Measurements from ENCODE around the gene ASB4.
A peak's percentile ranks its signal among the peaks of the same experiment; 100 is the strongest.
"Not testable (repeated sequence)": the region's sequence is repeated elsewhere in the genome, so short reads cannot be mapped to it uniquely, and the experiment has no call there.

The ASB4 gene

DNA sequence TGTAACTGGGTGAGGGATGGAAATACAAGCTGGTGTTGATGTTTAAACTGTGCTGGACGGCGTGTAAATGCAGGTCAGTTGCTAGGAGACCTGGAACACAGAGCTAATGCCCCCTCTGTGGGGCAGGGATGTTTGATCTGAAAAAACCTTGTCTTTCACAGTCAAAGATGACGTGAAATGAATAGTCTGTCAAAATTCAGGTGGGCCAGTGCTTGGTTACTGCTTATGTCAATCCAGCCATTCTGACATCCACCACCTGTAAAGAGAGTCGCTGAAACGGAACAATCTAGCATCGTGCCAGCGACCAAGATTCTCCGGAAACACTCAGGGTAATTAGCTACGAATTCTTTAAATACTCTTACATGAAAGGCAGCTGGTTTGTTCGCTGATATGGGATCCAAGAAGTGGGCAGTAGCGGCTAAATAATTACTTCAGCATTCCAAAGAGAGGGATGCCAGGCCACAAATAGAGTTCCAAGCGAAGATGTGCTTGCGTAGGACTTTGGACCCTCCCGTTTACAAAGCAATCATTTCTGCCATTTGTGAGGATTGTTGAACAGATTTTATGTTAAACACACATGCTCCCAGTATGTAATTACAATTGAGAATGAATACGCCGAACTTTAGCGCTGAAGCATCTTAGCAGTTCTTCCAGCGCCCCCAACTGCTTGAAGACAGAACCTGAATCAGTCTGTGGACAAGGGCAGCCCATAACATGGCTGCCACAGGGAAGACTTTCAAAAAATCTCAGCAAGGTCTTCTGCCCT lies 7.3 kb upstream of the ASB4 start:
- DNase-seq = no peak

DNA sequence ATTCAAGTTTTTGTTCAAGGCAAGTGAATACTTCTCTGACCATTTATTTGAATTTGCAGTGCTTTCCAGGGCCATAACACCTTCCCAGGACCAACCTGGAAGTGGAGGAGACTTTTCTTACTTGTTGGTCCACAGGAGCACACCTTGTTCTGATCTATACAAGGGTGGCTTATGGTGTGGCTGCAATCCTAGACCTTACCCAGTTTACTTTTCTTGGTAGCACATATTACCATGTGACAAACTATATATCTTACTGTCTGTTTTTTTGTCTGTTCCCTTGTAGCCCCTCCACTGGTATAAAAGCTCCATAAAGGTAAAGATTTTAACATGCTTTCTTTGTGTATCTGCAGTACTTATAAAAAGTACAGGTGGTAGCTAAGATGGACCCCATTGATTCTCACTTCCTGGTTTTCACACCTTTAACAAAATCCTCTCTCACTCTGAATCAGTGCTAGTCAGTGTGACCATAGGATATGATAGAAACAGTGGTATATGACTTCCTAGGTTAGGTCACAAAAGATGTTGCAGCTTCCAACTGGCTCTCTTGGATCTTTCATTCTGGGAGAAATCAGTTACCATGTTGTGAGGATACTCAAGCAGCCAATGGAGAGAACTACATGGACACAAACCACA lies 5.6 kb upstream of the ASB4 start:
- DNase-seq = no peak

DNA sequence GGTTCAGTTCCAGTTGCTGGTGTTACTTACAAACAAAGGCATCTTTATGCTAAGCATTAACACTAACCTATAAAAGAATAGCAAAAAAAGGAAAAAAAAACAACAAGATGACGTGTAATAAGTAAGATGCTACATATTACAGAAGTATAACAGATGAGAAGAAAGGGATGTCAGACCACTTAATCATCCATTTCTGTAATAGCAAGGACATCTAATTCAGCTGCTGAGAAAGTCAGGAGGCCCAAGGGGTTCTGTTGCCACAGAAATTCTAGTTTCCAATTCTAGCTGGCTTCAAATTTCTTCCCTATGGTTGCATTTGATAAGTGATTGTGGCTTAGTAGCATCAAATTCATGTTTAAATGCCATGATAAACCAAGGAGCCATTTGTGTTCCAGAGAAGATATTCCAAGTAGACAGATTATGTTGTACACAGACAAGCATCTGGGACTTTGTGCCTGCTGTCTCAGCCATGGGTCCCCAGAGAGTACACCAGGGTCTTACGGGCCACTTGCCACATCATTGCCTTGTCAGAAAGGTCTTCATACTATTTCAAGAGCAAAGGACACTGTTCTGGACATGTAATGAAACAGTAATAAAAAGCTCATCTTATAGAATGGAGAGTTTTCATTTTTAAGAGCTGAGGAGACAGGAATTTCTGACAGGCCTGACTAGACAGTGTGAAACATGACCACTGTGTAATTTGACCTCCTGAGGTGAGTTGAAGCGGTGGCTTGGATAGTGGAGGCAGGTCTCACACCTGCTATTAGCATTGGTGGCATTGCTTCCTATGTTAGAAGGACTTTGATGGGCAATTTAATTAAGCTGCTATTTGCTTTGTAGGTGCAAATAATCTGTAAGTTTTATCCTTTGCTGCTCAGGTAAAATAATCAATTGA lies 4.2 kb upstream of the ASB4 start:
- no peak for DNase-seq

DNA sequence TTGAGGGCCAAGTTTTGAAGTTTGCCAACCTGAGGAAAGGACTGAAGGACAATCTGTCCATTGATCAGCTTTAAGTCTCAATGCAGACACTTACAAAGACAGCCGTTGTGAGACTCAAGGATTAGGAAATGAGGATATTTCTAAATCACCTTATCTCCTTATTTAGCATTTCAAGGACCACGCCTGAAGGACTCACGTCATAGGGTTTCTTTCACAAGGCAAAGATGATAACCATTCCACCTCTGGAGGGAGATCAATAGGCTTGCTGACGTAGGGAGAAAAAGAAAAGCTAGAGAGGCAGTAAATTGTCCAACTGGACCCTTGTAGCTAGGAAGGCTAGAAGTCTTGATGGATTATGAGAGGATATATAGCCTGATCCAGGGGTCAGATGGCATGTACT lies 3.3 kb upstream of the ASB4 start:
- DNase-seq = no peak

DNA sequence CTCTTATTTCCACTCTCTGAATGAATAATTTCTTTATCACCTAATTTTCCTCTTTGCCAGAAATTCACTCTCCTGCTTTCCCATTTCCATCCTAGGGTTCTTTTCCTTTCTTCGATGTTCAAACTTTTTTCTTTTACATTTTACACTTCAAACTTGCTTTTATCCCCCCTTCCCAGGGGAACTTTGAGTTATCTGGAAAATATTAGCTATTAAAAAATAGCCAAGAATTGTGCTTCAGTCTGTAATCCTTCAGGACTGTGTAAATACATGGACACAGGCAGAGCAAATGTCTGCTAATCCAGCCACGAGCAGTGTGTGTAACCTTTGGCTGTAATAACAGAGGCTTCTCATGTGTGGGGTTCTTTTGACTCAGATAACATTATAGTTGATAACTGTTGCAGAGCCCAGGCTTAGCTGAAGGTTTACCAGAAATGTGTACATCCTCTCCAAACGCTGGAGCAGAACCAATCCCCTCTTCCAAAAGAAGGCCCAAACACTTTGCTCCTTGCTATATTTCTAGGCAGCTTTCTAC lies 4.6 kb downstream of the ASB4 start:
- no peak for DNase-seq

DNA sequence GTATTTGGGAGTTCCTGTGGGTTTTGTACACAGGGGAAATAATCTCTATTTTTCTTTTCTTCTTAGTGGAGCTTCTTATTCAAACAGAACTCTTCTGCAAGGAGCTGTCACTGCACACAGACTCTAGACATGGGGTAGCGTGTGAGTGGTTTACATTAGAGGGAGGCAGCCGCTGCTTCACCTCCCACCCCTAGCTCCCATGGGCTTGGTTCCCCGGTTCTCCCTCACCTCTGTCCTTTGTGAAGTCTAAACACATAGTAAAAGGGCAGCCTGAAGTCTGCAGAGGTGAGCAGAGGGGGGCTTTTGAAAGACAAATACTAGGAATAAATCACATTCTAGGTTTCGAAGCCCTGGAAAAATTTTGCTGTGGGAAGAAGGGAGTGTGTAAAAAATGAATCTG lies 5.5 kb downstream of the ASB4 start:
- no peak for DNase-seq

DNA sequence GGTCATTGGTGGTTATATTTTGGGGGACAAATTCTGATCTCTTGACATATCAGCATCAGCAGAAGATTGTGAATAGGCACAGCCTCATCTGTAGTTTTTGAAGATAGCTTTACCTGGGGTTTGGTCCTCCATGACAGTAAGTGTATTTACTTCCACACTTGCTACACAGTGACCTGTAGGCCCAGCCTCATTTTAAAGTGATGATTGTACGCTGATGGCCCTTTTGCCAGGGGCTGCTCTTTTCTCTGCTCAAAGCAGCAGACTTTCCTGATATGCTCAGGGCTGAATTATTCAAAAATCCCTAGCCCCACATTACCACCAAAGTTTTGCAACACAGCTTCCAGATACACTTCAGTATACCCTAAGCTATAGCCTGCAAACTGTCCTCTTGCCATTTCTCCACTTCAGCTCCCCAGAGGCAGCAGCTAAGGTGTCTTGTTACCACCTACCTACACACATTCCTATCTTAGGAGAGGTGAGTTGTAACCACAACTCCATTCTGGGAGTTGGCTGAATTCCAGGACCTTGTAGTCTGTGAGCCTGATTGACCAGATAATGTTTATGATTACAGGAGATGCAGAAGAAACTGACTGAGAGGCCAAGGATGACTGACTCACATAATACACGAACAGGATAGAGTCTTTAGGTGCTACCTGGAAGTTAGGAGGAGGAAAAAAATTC lies 6.0 kb downstream of the ASB4 start:
- peak; percentile 80 for DNase-seq

DNA sequence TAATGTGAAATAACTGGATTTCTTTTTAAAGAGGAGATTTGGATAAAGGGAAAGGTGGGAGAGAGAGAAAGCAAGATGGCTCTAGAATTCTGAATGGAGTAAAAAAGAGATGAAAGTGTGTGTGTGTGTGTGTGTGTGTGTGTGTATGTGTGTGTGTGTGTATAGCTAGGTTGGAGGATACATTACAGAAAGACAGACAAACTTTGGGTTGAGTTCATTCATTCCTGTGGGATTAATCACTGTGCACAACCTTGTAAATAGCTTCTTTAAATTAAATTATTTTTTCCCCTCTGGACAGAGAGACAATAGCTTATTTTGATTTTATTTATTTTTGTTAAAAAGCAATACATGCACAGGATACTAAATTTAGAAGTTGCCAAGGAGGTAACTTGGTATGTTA lies 7.5 kb downstream of the ASB4 start:
- no peak for DNase-seq

DNA sequence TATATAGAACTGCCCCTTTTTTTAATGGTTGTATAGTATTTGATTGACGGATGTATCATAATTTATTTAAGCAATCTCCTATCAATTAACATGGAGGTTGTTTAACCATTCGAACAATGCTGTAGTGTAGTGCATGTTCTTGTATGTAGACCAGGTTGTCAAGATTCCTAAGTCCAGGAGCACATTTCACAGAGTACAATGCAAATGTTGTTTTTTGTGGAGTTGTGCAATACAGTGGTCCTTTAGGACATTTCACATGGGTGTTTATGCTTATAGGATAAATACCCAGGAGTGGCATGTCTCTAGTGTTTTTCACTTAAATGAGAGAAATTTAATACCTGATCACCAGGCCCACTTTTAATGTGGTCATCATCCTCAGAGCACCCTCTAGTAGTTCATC lies 8.1 kb downstream of the ASB4 start:
- no peak for DNase-seq

DNA sequence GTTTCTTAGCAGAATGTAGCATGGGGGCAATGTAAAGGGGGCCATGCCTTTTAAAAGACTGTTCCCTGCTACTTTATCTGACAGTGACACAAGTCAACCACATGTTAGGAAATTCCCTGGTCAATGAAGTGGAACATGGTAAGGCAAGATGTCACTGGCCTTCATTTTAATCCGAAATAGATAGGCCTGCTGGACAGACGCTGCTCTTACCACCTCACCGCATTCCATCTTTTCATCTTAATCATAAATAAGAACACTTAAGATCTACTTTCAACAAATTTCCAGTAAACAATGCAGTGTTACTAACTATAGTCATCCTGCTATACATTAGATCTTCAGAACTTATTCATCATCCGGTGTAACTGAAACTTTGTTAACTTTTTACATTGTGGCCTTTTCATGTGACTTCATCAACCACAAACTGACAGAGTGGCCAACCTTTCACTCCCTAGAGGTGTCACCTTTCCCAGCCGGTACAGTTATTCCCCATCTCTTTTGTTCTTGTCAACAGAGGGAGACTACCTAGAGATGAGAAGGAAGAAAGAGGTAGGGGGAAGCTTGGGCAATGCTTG lies 15.6 kb downstream of the ASB4 start:
- no peak for DNase-seq

DNA sequence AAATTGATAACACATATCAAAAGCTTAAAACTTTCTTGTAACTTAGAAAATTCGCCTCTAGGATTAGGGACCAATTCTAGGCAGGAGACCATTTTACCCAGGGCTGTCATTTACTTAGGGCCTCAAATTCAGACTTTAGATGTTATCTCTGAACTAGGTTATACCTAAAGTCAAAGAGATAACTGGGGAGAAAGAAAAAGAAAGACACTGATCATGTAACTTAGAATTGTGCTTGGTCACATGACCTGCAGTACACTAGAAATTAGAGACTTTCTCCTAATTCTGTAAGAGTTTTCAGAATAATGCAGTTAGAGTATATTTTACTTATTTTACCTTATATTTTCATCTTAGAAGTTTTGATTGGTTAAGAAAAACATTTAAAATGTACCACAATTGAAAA lies 16.7 kb downstream of the ASB4 start:
- no peak for DNase-seq

DNA sequence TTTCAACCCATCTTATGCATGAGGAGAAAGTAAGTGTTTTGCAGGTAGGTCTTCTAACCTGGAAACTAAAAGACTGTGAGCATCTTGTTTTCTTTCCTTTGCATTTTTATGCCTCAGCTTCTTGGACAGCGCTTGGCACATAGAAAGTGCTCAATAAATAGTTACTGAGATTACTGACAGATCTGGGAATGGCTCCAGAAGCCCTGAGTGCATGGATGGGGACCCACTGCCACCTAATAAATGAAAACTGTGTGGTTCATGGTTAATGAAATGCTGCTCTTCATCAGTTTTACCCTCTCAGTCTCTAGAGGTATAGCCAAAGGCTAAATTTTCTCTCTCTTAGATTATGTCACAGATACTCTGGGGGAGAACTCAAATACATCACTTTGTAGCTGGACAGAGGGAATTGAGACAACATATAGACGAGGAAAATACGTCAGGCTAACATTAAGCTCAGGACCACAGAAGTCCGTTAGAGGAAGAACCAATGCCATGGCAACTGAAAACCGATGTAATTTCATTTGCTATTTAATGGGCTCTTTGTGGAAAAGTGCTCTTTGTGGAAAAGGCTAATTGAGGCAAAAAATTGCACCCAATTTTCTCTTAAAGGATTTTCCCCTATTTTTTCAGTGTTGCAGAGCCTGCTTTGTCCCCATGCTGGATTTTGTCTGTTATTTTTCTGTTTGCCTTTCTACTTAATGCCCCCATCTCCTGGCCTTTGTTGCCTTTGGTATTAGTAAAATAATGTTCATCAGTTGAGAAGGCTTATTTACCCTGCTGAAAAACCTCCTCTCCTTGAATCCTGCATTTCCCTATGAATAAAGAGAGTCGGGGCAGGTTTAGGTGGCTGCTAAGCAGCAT lies 17.8 kb downstream of the ASB4 start:
- DNase-seq = no peak

DNA sequence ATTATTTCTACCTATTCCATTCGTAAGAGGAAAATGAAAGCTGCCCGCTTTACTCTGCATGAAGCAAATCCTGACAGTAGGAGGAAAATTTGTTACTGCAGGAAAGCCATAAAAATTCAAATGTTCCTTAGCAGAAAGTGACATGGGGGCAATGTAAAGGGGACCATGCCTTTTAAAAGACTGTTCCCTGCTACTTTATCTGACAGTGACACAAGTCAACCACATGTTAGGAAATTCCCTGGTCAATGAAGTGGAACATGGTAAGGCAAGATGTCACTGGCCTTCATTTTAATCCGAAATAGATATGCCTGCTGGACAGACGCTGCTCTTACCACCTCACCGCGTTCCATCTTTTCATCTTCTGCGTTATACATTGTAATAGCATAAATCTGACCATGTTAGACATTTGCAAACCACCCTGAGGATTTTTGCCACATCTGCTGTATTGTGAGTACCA lies 18.4 kb downstream of the ASB4 start:
- not testable (repeated sequence) for DNase-seq

DNA sequence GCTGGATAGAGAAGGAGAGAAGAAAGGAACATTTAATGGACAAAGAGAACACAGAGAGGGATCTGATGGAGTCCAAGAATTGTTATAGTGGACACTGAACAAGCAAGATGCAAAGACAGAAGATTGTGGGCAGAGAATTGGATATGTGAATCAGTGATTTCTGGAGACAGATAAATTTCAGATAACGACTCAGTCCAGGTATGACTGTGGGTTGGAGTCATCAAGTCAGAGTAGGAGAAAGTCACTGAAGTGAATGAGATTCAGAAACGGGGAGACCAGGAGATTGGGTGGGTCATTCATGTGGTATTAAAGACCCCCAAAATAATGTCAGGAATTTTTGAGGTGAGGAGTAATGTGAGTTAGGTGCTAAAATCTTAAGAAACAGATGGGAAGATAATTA lies 23.0 kb downstream of the ASB4 start:
- DNase-seq = no peak

DNA sequence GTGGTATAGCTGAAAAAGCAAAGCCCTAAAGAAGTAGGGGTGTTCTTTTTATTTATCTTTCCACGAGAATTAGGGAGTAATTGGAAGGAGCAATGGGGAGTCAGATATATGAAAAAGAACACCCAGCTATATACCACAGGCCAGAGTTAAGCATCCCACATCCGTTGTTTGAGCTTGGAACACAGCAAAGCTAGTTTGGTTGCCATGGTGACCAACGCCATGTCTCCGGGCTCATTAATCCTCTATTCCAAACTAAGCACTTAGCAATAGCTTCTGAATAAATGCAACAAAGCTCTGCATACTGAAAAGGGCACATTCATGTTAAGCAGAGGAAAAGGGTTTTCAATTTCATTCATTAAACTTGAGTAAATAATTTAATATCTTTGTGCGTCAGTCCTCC lies 23.5 kb downstream of the ASB4 start:
- DNase-seq = peak; percentile 62

DNA sequence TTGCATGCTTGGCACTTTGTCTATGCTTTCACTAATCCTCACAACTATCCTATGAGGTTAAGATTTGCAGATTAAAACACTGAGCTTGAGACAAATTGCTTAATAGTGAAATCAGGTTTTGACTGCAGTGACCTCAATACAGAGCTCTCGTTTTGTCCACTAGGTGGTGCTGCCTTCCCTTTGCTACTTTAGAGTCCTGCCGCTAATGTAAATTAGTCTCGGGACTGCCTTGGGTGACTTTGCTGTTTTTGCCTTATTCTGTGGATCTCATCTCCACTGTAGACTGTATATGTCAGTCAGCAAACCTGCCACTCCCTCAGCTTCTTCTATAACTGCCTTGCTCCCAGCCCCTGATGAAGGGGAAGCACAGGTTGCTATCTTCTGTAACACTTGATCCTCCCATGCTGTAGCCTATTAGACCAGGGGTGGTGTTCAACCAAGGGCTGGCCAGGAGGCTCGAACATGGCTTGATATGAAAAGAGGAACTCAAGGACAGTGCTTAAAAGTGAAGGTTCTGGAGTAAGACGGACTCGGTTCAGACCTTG lies 26.0 kb downstream of the ASB4 start:
- peak; percentile 63 for DNase-seq

DNA sequence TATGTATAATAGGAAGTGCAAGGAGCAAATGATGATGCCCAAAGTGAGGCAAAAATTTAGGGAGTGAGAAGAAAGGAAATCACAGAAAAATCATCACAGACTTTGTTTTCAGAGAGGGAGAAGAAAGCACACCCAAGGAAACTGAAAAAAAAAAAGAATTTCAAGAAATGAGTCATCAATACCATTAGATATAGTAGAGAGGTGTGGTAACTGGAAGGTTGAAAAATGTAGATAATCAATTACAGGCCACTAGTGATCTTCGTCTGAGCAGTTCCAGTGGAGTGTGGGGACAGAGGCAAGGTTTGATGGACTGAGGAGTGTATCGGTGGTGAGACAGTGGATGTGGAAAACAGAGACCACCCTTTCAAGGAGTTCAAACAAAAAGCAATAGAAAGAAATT lies 31.7 kb downstream of the ASB4 start:
- no peak for DNase-seq

DNA sequence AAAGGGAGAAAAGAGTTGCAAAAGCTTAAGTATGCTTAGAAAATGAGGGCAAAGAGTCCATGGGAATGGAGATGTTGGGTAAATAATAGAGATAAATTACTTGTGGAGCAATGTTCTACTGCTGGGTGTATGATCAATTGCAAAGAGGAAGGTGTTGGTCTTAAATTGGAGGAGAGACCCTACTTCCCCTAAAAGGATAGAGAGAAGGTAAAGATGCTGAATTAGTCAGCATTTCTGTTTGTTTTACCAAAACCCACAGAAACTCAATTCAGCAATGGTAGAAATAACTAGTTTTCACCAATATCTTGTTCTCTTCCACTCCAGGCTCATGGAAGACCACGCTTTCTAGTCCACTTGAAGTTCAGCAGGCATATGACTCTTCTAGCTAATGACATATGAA lies 32.1 kb downstream of the ASB4 start:
- DNase-seq = no peak

DNA sequence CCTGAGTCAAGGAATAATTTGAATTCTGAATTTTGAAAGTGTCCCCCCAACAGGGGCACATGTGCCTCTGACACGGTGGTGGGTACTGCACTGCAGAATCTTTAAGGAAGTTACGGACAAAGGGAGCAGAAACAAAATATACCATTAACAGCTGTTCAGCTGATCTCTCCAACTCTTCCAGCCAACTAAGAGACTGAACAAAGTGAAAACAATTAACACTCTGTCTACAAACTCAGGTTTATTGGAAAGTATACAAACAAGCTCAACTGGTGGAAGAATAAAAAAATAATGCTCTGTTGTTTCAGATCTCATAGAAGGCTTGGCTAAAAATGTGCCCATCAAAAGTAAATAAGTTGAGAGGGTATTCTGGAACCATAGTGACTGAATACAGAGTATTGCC lies 34.4 kb downstream of the ASB4 start:
- DNase-seq = no peak

DNA sequence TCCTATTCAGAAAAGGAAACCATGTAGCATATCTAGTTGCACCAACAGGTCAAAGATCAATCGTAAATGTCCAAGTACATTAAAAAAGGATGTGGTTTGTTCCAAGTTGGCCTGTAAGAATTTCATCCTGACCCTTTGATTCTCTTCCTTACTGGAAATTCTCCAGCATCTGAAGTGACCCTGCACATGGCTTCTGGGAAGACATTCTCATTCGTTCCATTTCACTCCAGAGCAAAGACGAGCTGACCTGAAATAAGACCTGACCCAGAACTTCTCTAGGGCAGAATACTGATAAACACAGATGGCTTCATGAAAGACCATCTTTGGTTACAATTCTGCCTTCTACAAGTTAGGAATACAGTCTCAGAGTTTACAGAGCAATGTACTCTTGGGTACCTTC lies 39.8 kb downstream of the ASB4 start:
- DNase-seq = no peak

DNA sequence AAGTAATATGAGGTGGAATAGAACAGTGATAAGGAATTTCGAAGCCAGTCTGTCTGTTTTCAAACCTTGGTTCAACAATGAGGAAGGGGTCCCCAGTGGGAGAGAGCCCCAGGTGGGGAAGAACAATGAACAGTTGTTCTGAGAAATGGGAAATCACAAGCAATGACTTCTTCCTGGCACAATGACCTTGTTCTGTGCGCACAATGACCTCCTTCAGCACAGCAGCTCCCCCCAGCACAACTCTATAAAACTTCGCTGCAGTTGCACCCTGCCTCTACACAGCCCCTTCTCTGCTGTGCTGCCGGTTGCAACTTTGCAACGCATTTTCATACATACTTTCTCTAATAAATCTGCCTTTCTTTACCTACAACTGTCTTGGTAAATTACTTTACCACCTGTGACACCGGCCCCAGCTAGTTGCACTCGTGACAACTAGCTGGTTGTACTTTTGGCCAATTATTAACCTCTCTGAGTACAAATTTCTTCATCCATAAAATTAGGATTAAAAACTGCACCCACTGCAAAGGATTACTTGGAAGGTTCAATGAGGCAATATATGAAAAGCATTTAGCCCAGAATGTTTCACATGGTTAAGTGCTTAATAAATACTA lies 40.5 kb downstream of the ASB4 start:
- no peak for DNase-seq
